ENCODE results near the gene TCAF1.

DNA sequence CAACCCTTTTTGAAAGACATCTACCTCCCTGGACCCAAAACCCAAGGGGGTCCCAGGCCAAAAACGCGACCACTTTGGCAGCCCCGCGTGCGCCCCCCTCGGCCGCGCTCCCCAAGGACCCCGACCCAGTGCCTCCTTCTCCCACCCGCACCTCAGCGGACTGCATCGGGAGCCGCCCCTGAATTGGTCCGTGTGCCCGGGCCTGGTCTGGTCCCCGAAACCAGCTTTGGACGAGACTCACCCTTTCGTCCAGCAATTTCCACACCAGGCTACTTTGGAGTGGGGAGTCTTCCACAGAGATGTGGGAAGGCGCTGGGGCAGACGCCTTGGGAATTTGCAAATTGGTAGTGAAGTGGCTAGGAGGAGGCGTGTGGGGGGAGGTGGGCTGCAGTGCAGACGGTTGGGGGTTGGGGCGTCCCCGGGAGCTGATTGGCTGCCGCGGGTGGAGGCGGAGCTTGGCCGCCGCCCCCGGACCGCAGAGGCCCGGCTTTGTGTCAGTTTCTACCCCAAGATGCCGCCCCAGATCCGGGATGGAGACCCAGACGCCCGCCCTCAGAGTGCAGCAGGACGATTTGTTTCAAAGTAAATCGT, 16.9 kb downstream of the TCAF1 start:
- TF ChIP-seq, protein P1, sequence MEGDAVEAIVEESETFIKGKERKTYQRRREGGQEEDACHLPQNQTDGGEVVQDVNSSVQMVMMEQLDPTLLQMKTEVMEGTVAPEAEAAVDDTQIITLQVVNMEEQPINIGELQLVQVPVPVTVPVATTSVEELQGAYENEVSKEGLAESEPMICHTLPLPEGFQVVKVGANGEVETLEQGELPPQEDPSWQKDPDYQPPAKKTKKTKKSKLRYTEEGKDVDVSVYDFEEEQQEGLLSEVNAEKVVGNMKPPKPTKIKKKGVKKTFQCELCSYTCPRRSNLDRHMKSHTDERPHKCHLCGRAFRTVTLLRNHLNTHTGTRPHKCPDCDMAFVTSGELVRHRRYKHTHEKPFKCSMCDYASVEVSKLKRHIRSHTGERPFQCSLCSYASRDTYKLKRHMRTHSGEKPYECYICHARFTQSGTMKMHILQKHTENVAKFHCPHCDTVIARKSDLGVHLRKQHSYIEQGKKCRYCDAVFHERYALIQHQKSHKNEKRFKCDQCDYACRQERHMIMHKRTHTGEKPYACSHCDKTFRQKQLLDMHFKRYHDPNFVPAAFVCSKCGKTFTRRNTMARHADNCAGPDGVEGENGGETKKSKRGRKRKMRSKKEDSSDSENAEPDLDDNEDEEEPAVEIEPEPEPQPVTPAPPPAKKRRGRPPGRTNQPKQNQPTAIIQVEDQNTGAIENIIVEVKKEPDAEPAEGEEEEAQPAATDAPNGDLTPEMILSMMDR (IDR thresholded peaks at IDR 0.05; ENCODE audit: low read length), result no peak
- no peak for TF ChIP-seq EZH2 (optimal IDR thresholded peaks at IDR 0.05; ENCODE audit: low read depth, low read length)
